ENCODE data around the gene CYP19A1.
A peak's percentile ranks its signal among the peaks of the same experiment; 100 is the strongest.

The CYP19A1 gene

GRCh38 chr15:51170882-51171633 is 167.3 kb downstream of the CYP19A1 start:
- H3K4me3 ChIP-seq (ENCODE audit: low read depth, low read length): no peak overlapping the region
- TF ChIP-seq, protein P1, sequence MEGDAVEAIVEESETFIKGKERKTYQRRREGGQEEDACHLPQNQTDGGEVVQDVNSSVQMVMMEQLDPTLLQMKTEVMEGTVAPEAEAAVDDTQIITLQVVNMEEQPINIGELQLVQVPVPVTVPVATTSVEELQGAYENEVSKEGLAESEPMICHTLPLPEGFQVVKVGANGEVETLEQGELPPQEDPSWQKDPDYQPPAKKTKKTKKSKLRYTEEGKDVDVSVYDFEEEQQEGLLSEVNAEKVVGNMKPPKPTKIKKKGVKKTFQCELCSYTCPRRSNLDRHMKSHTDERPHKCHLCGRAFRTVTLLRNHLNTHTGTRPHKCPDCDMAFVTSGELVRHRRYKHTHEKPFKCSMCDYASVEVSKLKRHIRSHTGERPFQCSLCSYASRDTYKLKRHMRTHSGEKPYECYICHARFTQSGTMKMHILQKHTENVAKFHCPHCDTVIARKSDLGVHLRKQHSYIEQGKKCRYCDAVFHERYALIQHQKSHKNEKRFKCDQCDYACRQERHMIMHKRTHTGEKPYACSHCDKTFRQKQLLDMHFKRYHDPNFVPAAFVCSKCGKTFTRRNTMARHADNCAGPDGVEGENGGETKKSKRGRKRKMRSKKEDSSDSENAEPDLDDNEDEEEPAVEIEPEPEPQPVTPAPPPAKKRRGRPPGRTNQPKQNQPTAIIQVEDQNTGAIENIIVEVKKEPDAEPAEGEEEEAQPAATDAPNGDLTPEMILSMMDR (IDR thresholded peaks at IDR 0.05; ENCODE audit: borderline replicate concordance, insufficient read depth, low read depth, low read length): no peak

DNA sequence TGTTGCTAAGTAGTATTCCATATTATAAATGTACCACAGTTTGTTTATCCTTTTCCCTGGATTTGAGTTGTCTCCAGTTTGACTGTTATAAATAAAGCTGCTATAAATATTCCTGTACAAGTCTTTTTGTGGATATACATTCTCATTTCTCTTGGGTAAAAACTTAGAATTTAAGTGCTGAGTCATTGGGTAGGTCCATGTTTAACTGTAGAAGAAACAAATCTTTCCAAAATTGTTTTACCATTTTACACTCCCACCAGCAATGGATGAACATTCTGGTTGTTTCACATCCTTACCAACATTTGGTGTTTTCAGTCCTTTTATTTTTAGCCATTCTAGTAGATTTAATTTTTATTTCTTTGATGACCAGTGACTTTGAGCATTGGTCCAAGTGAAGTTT is 169.7 kb downstream of the CYP19A1 start:
- TF ChIP-seq, protein P1 (IDR thresholded peaks at IDR 0.05; ENCODE audit: borderline replicate concordance, insufficient read depth, low read depth, low read length): no peak

DNA sequence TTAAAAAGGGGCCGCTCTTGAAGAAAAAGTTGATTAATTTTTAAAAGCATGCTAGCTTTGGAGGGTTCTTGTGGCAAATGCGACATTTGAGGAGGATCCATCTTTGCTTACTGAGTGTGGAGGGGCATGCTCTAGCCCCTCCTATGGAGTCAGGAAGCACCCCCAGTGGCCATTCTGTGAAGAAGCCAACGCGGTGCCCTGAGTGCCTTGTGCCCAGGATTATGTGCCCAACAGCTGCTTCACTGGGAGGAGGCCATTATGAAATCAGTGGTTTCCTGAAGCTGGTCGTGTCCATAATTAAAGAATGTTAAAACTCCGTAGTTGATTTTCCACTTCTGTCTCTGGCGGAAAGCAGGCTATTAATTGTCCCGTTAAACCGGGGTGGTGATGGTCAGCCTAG is 174.6 kb downstream of the CYP19A1 start:
- TF ChIP-seq, protein P1 (IDR thresholded peaks at IDR 0.05; ENCODE audit: borderline replicate concordance, insufficient read depth, low read depth, low read length): 0 out of 2 replicates have a peak, but pooled peaks have one; percentile 6
- H3K4me3 ChIP-seq (ENCODE audit: low read depth, low read length): no peak overlapping the region

More for the DNA sequence above, 169.7 kb downstream of the CYP19A1 start:
- no peak overlapping the region for H3K4me3 ChIP-seq (ENCODE audit: low read depth, low read length)

- TF ChIP-seq, protein P1 (IDR thresholded peaks at IDR 0.05; ENCODE audit: borderline replicate concordance, insufficient read depth, low read depth, low read length): peak; percentile 81
- H3K4me3 ChIP-seq (ENCODE audit: low read depth, low read length): no peak overlapping the region
These were observed 175.3 kb downstream of the CYP19A1 start for GRCh38 chr15:51162865-51163762.

- TF ChIP-seq, protein P1 (IDR thresholded peaks at IDR 0.05; ENCODE audit: borderline replicate concordance, insufficient read depth, low read depth, low read length): no peak
- no peak overlapping the region for H3K4me3 ChIP-seq (ENCODE audit: low read depth, low read length)
These were observed 176.7 kb downstream of the CYP19A1 start for GRCh38 chr15:51161491-51162220.

GRCh38 chr15:51160484-51160883 is 177.9 kb downstream of the CYP19A1 start:
- H3K4me3 ChIP-seq (ENCODE audit: low read depth, low read length): no peak overlapping the region
- TF ChIP-seq, protein P1 (IDR thresholded peaks at IDR 0.05; ENCODE audit: borderline replicate concordance, insufficient read depth, low read depth, low read length): no peak
